Ovary (tissue), 9 donors: ENCODE results near the gene CD200R1. TPM values are rescaled to one million over a fixed set of nuclear protein-coding genes. Genes with fewer than 3 reads are reported as not detected.

Source experiments
- DNase-seq, 5 donors: peaks; one replicate each; pipeline ENCODE4 v3.0.0-alpha.2; 2019 to 2020
- H3K27ac ChIP-seq, 2 donors: fragments of 200-600 bp; one replicate each; pipeline versions ENCODE4 v1.5.1 to v1.8.0; 2019 to 2022
- H3K27me3 ChIP-seq: fragments of 200-600 bp; one replicate; pipeline ENCODE4 v1.8.0; 2022
- H3K36me3 ChIP-seq: fragments of 200-600 bp; sonication (generic); one replicate; pipeline ENCODE4 v1.5.1; 2019
- H3K4me1 ChIP-seq: one replicate; pipeline ENCODE4 v1.8.1; 2013; ENCODE audit warnings: mild to moderate bottlenecking, moderate library complexity; ENCODE audit not compliant: insufficient read depth
- H3K4me3 ChIP-seq: fragments of 200-600 bp; sonication (generic); one replicate; pipeline ENCODE4 v1.5.1; 2017
- H3K9me3 ChIP-seq, 2 donors: fragments of 200-600 bp in 1 of 2; sonication (generic) in 1 of 2; one replicate each; pipeline versions ENCODE4 v1.5.1 to v1.8.1; 2013 to 2019; ENCODE audit warnings: mild to moderate bottlenecking in 1 of 2, moderate library complexity in 1 of 2
- CTCF ChIP-seq, 3 donors: fragments of 450-650 bp in 2 of 3; fragments of 200-600 bp in 1 of 3; IDR thresholded peaks; one replicate each; pipeline versions ENCODE4 v1.5.1 to v1.8.0; 2016 to 2022; ENCODE audit warnings: antibody characterized with exemption in 3 of 3, mild to moderate bottlenecking in 1 of 3
- EP300 ChIP-seq: sonication (generic); formaldehyde crosslinking; IDR thresholded peaks from one replicate; pipeline ENCODE4 v1.6.1; 2017; ENCODE audit warnings: antibody characterized with exemption
- POLR2A ChIP-seq: fragments of 450-650 bp; IDR thresholded peaks from one replicate; pipeline ENCODE4 v1.6.1; 2017; ENCODE audit warnings: antibody characterized with exemption, mild to moderate bottlenecking, moderate library complexity
- WGBS, 3 donors: extraction: QIAGEN DNeasy Blood & Tissue Kit in 1 of 3; methylation state at CpG; one replicate each; pipeline versions ENCODE4 v1.1.5 to v1.1.7; 2013 to 2017; 5-methylcytosine and 5-hydroxymethylcytosine counted together
- intact Hi-C, 4 donors: fragments of 100-400 bp; cut with DNase I; formaldehyde crosslinking; loops; one replicate each; pipeline versions ENCODE4 v1.11.0 to v1.15.1; 2022 to 2023
- polyA plus RNA-seq, 2 donors: library from polyadenylated mRNA; stranded (reverse); fragments of 200-250 nt in 1 of 2; fragments of 350-450 nt in 1 of 2; fragmentation: Illumina TruSeq in 1 of 2; extraction: RNeasy Lipid Tissue Mini Kit (QIAGEN cat#74804) in 1 of 2; gene quantifications; one replicate each; pipeline ENCODE4 v1.2.3, GENCODE V29; 2013 to 2014
- total RNA-seq, 7 donors: library from RNA; depleted of rRNA in 2 of 7; stranded (reverse); fragments of >200 nt in 2 of 7; fragmentation: NEBNext Ultra II Directional in 3 of 7; extraction: Animal tissue kit (Norgen Biotek cat#: 25700) in 3 of 7; gene quantifications; one replicate each; pipeline versions ENCODE4 v1.1.0 to v1.2.4, GENCODE V29; 2016 to 2023
- donor health status: DM: no; HTN: no; CAD: no; lungs with moderate emphysema.
- donor health status: DM: no; HTN: no; CAD: no.
- donor health status: Bipolar disorder and iron deficiency.
- donor health status: DM: yes; HTN: yes; CAD: no.
- donor health status: DM: no; HTN: no; CAD: no.
- donor health status: DM: yes; HTN: yes; CAD: no.

Gene CD200R1
- total and polyA plus RNA-seq, 9 donors: 0.11 to 2.8 (median 0.28) TPM

- no peaks in the 10 kb centered on the region for H3K36me3 ChIP-seq
- no peaks in the 10 kb centered on the region for H3K27me3 ChIP-seq
- intact Hi-C loops: no loop called here
- no peak overlapping the region for H3K27ac ChIP-seq
- DNase-seq: no peak
- H3K9me3 ChIP-seq: no peaks in the 10 kb centered on the region
- TF ChIP-seq EP300 (no peak), POLR2A (no peak), CTCF (IDR thresholded peaks at IDR 0.05) (no peak)
- no peak overlapping the region for H3K4me3 ChIP-seq
- H3K4me1 ChIP-seq: no peaks in the 10 kb centered on the region
Measured at GRCh38 chr3:113002679-113003078, 27.8 kb upstream of the CD200R1 start.

GRCh38 chr3:113002037-113002436 is 27.1 kb upstream of the CD200R1 start:
- Histone ChIP-seq H3K36me3 (no peaks in the 10 kb centered on the region), H3K27me3 (no peaks in the 10 kb centered on the region), H3K4me1 (no peaks in the 10 kb centered on the region), H3K9me3 (no peaks in the 10 kb centered on the region), H3K27ac (no peak overlapping the region), H3K4me3 (no peak overlapping the region)
- no peak for DNase-seq
- intact Hi-C loops: no loop called here
- TF ChIP-seq EP300: no peak
- TF ChIP-seq POLR2A: no peak
- no peak for TF ChIP-seq CTCF (IDR thresholded peaks at IDR 0.05)

- Histone ChIP-seq H3K27ac (no peak overlapping the region), H3K4me1 (no peaks in the 10 kb centered on the region), H3K27me3 (no peaks in the 10 kb centered on the region), H3K4me3 (no peak overlapping the region), H3K36me3 (no peaks in the 10 kb centered on the region), H3K9me3 (no peaks in the 10 kb centered on the region)
- WGBS, 3 donors: 72 to 79% (median 74%) methylated on average over 4 of the region's 4 CpGs
- intact Hi-C loops: no loop called here
- no peak for DNase-seq
- TF ChIP-seq EP300 (no peak), POLR2A (no peak), CTCF (IDR thresholded peaks at IDR 0.05) (no peak)
Measured at GRCh38 chr3:113000691-113001090, 25.8 kb upstream of the CD200R1 start.

- Histone ChIP-seq H3K4me3 (no peak overlapping the region), H3K27ac (no peak overlapping the region), H3K9me3 (no peaks in the 10 kb centered on the region), H3K36me3 (no peaks in the 10 kb centered on the region), H3K27me3 (no peaks in the 10 kb centered on the region), H3K4me1 (no peaks in the 10 kb centered on the region)
- no peak for DNase-seq
- TF ChIP-seq EP300 (no peak), CTCF (IDR thresholded peaks at IDR 0.05) (no peak), POLR2A (no peak)
- 86 to 93% (median 89%) methylated on average over 4 of the region's 4 CpGs for WGBS, 3 donors
- intact Hi-C loops: no loop called here
Measured at GRCh38 chr3:112995800-112996199, 20.9 kb upstream of the CD200R1 start.
